Gastroesophageal sphincter (tissue), 4 donors: ENCODE results near the gene TMEM272. TPM values are rescaled to one million over a fixed set of nuclear protein-coding genes. Genes with fewer than 3 reads are reported as not detected.

Experiments
- ATAC-seq: fragments of 150-250 bp; one replicate; pipeline ENCODE4 v1.9.1; 2016; ENCODE audit warnings: mild to moderate bottlenecking, moderate library complexity
- H3K27ac ChIP-seq, 4 donors: fragments of 200-600 bp; sonication (generic) in 3 of 4; 1 replicate in 3 of 4; 2 replicates in 1 of 4; pipeline ENCODE4 v1.5.1; 2016 to 2019
- H3K27me3 ChIP-seq: fragments of 200-600 bp; sonication (generic); one replicate; pipeline ENCODE4 v1.5.1; 2019
- H3K36me3 ChIP-seq, 2 donors: fragments of 200-600 bp; sonication (generic); one replicate each; pipeline ENCODE4 v1.5.1; 2019; ENCODE audit warnings: control low read depth in 1 of 2
- H3K4me1 ChIP-seq, 3 donors: fragments of 200-600 bp; sonication (generic); 1 replicate in 2 of 3; 2 replicates in 1 of 3; pipeline ENCODE4 v1.5.1; 2016 to 2019; ENCODE audit warnings: control low read depth in 2 of 3
- H3K4me3 ChIP-seq, 2 donors: fragments of 200-600 bp; sonication (generic); one replicate each; pipeline ENCODE4 v1.5.1; 2019; ENCODE audit warnings: mild to moderate bottlenecking in 1 of 2, moderate library complexity in 1 of 2
- H3K9me3 ChIP-seq, 3 donors: fragments of 200-600 bp; sonication (generic); one replicate each; pipeline ENCODE4 v1.5.1; 2017 to 2019; ENCODE audit warnings: control low read depth in 2 of 3
- CTCF ChIP-seq, 4 experiments: fragments of 200-600 bp in 2 of 4; fragments of 450-650 bp in 2 of 4; sonication (generic) in 1 of 4; IDR thresholded peaks; one replicate each; pipeline ENCODE4 v1.5.1; 2017 to 2019; ENCODE audit warnings: antibody characterized with exemption in 4 of 4, mild to moderate bottlenecking in 2 of 4, moderate library complexity in 2 of 4
- EP300 ChIP-seq: sonication (generic); formaldehyde crosslinking; IDR thresholded peaks from one replicate; pipeline ENCODE4 v1.6.1; 2017; ENCODE audit warnings: antibody characterized with exemption, mild to moderate bottlenecking
- POLR2A ChIP-seq, 2 donors: fragments of 450-650 bp; IDR thresholded peaks; one replicate each; pipeline ENCODE4 v1.6.1; 2017; ENCODE audit warnings: antibody characterized with exemption in 2 of 2, mild to moderate bottlenecking in 2 of 2, moderate library complexity in 1 of 2
- POLR2AphosphoS5 ChIP-seq: sonication (generic); formaldehyde crosslinking; IDR thresholded peaks from one replicate; pipeline ENCODE4 v1.6.1; 2017; ENCODE audit warnings: antibody characterized with exemption
- WGBS, 2 donors: methylation state at CpG; one replicate each; pipeline ENCODE4 v1.1.5; 2018; ENCODE audit warnings: low coverage in 1 of 2; 5-methylcytosine and 5-hydroxymethylcytosine counted together
- total RNA-seq, 4 donors: library from RNA; depleted of rRNA; stranded (reverse); fragments of >200 nt; gene quantifications; one replicate each; pipeline ENCODE4 v1.1.0, GENCODE V29; 2016

TMEM272 gene
- total RNA-seq, 4 donors from 2014 or later = 0.13 to 0.15 TPM; not detected in 2

GRCh38 chr13:51883226-51883600 lies 38.2 kb upstream of the TMEM272 start:
- 60% methylated on average over 1 of the region's 5 CpGs; no CpG with 5 or more reads in 1 of the 2 donors for WGBS, 2 donors
- Histone ChIP-seq H3K4me3 (no peak overlapping the region), H3K27ac (no peak overlapping the region), H3K36me3 (no peaks in the 10 kb centered on the region), H3K4me1 (no peaks in the 10 kb centered on the region), H3K27me3 (no peaks in the 10 kb centered on the region), H3K9me3 (peaks cover 0 to 4% (median 0%) of the 10 kb centered on the region in 3 donors)
- ATAC-seq = no peak
- TF ChIP-seq EP300 = no peak
- no peak for TF ChIP-seq POLR2A (IDR thresholded peaks at IDR 0.05)
- no peak for TF ChIP-seq POLR2AphosphoS5
- TF ChIP-seq CTCF (IDR thresholded peaks at IDR 0.05) = no peak

GRCh38 chr13:51882570-51883225 lies 37.7 kb upstream of the TMEM272 start:
- TF ChIP-seq POLR2A (IDR thresholded peaks at IDR 0.05) (no peak), EP300 (no peak), CTCF (IDR thresholded peaks at IDR 0.05) (no peak), POLR2AphosphoS5 (no peak)
- H3K27me3 ChIP-seq = no peaks in the 10 kb centered on the region
- H3K4me3 ChIP-seq = no peak overlapping the region
- WGBS, 2 donors = 100% methylated on average over 1 of the region's 6 CpGs
- ATAC-seq = no peak
- peaks cover 0 to 4% (median 0%) of the 10 kb centered on the region in 3 donors for H3K9me3 ChIP-seq
- H3K27ac ChIP-seq = no peak overlapping the region
- H3K4me1 ChIP-seq = no peaks in the 10 kb centered on the region
- H3K36me3 ChIP-seq = no peaks in the 10 kb centered on the region

- no peak for ATAC-seq
- Histone ChIP-seq H3K36me3 (no peaks in the 10 kb centered on the region), H3K4me3 (no peak overlapping the region), H3K27ac (no peak overlapping the region), H3K9me3 (peaks cover 0 to 4% (median 0%) of the 10 kb centered on the region in 3 donors), H3K4me1 (no peaks in the 10 kb centered on the region), H3K27me3 (no peaks in the 10 kb centered on the region)
- WGBS, 2 donors = 50 to 100% methylated on average over 1 of the region's 1 CpG
- TF ChIP-seq EP300 = no peak
- no peak for TF ChIP-seq POLR2AphosphoS5
- no peak for TF ChIP-seq POLR2A (IDR thresholded peaks at IDR 0.05)
- TF ChIP-seq CTCF (IDR thresholded peaks at IDR 0.05) = no peak
Measured at GRCh38 chr13:51881296-51881695, 36.3 kb upstream of the TMEM272 start.

- no peaks in the 10 kb centered on the region for H3K27me3 ChIP-seq
- no peak overlapping the region for H3K4me3 ChIP-seq
- H3K27ac ChIP-seq = no peak overlapping the region
- H3K4me1 ChIP-seq = no peaks in the 10 kb centered on the region
- no peak for TF ChIP-seq POLR2A (IDR thresholded peaks at IDR 0.05)
- no peak for TF ChIP-seq EP300
- no peak for TF ChIP-seq CTCF (IDR thresholded peaks at IDR 0.05)
- TF ChIP-seq POLR2AphosphoS5 = no peak
- H3K36me3 ChIP-seq = no peaks in the 10 kb centered on the region
- ATAC-seq = no peak
- 77 to 79% methylated on average over 4 of the region's 4 CpGs for WGBS, 2 donors
- H3K9me3 ChIP-seq = peaks cover 0 to 4% (median 0%) of the 10 kb centered on the region in 3 donors
Measured at GRCh38 chr13:51879133-51879532, 34.2 kb upstream of the TMEM272 start.

- Histone ChIP-seq H3K36me3 (no peaks in the 10 kb centered on the region), H3K27ac (no peak overlapping the region), H3K4me3 (no peak overlapping the region), H3K4me1 (no peaks in the 10 kb centered on the region), H3K27me3 (no peaks in the 10 kb centered on the region), H3K9me3 (no peaks in the 10 kb centered on the region)
- TF ChIP-seq CTCF (IDR thresholded peaks at IDR 0.05) (no peak), POLR2A (IDR thresholded peaks at IDR 0.05) (no peak), POLR2AphosphoS5 (no peak), EP300 (no peak)
- no peak for ATAC-seq
- WGBS, 2 donors = 64 to 72% methylated on average over 8 to 10 of the region's 11 CpGs
Measured at GRCh38 chr13:51874651-51875050, 29.7 kb upstream of the TMEM272 start.
